Neural progenitor cell (in vitro differentiated cells): ENCODE measurements around the gene PRPS2.

Source experiments
- CTCF ChIP-seq: fragments of 200-600 bp; sonication (generic); IDR thresholded peaks from 2 replicates; pipeline ENCODE4 v1.5.1; 2017; ENCODE audit warnings: antibody characterized with exemption, mild to moderate bottlenecking
- EZH2 ChIP-seq: fragments of 200-600 bp; sonication (generic); IDR thresholded peaks from 2 replicates; pipeline ENCODE4 v1.6.1; 2017; ENCODE audit warnings: antibody characterized with exemption, mild to moderate bottlenecking, moderate library complexity
- EZH2phosphoT487 ChIP-seq: fragments of 200-600 bp; sonication (generic); IDR thresholded peaks from 2 replicates; pipeline ENCODE4 v1.6.1; 2017; ENCODE audit warnings: antibody characterized with exemption

- no peak for TF ChIP-seq CTCF
- TF ChIP-seq EZH2, result no peak
- TF ChIP-seq EZH2phosphoT487, result no peak
These were observed 2.6 kb upstream of the PRPS2 start for GRCh38 chrX:12788645-12789044.
